Stimulated activated CD4-positive, alpha-beta T cell treated with anti-CD3 and anti-CD28 coated beads, Interleukin-12 subunit alpha, Interleukin-12 subunit beta, amount 100 ng/mL, for 24 hours (primary cell): ENCODE measurements around the gene HES3.

Experiments used
- DNase-seq, 2 experiments: peaks; one replicate each; pipeline ENCODE4 v3.0.0-alpha.2; 2020; ENCODE audit warnings: low read depth in 2 of 2

The HES3 gene

GRCh38 chr1:6245869-6246496 lies 2.0 kb downstream of the HES3 start:
- DNase-seq = peak in 1 of 2 experiments; percentile 49

- peak; percentile 59 to 75 for DNase-seq
Measured at GRCh38 chr1:6246497-6247467, 2.8 kb downstream of the HES3 start.

GRCh38 chr1:6247651-6248050 lies 3.7 kb downstream of the HES3 start:
- DNase-seq = no peak

GRCh38 chr1:6248161-6248776 lies 4.3 kb downstream of the HES3 start:
- no peak for DNase-seq

- DNase-seq = no peak
Measured at GRCh38 chr1:6248932-6249738, 5.2 kb downstream of the HES3 start.

GRCh38 chr1:6249739-6250689 lies 6.0 kb downstream of the HES3 start:
- no peak for DNase-seq

- no peak for DNase-seq
Measured at GRCh38 chr1:6251233-6251632, 7.3 kb downstream of the HES3 start.

- DNase-seq = no peak
Measured at GRCh38 chr1:6251681-6252373, 7.8 kb downstream of the HES3 start.

- DNase-seq = no peak
Measured at GRCh38 chr1:6252374-6252710, 8.4 kb downstream of the HES3 start.

GRCh38 chr1:6253380-6253779 lies 9.4 kb downstream of the HES3 start:
- DNase-seq = no peak

GRCh38 chr1:6254691-6255090 lies 10.7 kb downstream of the HES3 start:
- DNase-seq = no peak

- DNase-seq = no peak
Measured at GRCh38 chr1:6256645-6257044, 12.7 kb downstream of the HES3 start.

- no peak for DNase-seq
Measured at GRCh38 chr1:6257541-6258069, 13.6 kb downstream of the HES3 start.

GRCh38 chr1:6258675-6259074 lies 14.7 kb downstream of the HES3 start:
- DNase-seq = no peak

- peak; percentile 43 to 69 for DNase-seq
Measured at GRCh38 chr1:6259491-6260362, 15.7 kb downstream of the HES3 start.

- DNase-seq = no peak
Measured at GRCh38 chr1:6260433-6260934, 16.5 kb downstream of the HES3 start.

- peak; percentile 17 to 44 for DNase-seq
Measured at GRCh38 chr1:6260961-6261614, 17.1 kb downstream of the HES3 start, which contains the start of gene GPR153. Gene GPR153 (minus strand): TSS chr1:6261098. CDS start chr1:6254905, 6,193 bp downstream.

GRCh38 chr1:6261615-6261995 lies 17.6 kb downstream of the HES3 start:
- DNase-seq = no peak
